ENCODE data around the gene HADH.

DNA sequence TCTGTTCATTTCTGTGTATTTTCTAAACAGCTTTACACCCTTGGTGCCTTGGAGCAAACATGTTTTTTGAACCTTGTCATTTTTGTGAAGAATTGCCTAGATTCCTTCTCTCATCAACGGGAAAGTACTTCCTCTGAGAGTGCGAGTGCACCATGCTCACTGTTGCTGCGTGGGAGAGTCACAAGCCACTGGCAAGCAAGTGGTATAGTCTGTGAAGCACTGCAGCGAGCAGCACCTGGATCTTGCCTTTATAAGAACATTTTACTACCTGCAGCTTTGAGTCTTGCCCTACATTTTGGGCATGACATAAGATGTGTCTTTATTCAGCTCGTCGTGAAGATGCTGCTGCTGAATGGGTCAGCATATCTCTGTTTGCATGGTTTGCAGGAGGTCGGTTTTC, 44.9 kb downstream of the HADH start:
- TF ChIP-seq YY1 (IDR thresholded peaks at IDR 0.05; ENCODE audit: insufficient read depth, insufficient read length) (no peak), ZNF274 (IDR thresholded peaks at IDR 0.05; ENCODE audit: low read depth, low read length) (no peak), SUZ12 (IDR thresholded peaks at IDR 0.05; ENCODE audit: extremely low read depth, insufficient read depth, insufficient read length) (no peak)
